PC-3 (cell line): ENCODE data around the gene CD200R1.

Experiments used
- CTCF ChIP-seq: fragments of 300-600 bp; sonication (generic); conservative IDR thresholded peaks from 2 replicates; pipeline ENCODE4 v1.5.1; 2017; ENCODE audit warnings: antibody characterized with exemption, low read depth, mild to moderate bottlenecking, low read length
- EZH2 ChIP-seq: fragments of 300-600 bp; sonication (generic); IDR thresholded peaks from one replicate; pipeline ENCODE4 v1.6.1; 2017; ENCODE audit warnings: antibody characterized with exemption, mild to moderate bottlenecking, low read length; ENCODE audit not compliant: unreplicated experiment

- TF ChIP-seq EZH2 (no peak), CTCF (no peak)
Measured at GRCh38 chr3:113000691-113001090, 25.8 kb upstream of the CD200R1 start.
